Limb (tissue), 2 donors: Measurements from ENCODE around the gene SLC27A2.
A peak's percentile ranks its signal among the peaks of the same experiment; 100 is the strongest.
"Not testable (repeated sequence)": the region's sequence is repeated elsewhere in the genome, so short reads cannot be mapped to it uniquely, and the experiment has no call there.

Experiments
- DNase-seq, 2 donors: peaks; one replicate each; pipeline ENCODE4 v3.0.0-alpha.2; 2016; ENCODE audit errors: extremely low spot score in 2 of 2

SLC27A2 gene

DNA sequence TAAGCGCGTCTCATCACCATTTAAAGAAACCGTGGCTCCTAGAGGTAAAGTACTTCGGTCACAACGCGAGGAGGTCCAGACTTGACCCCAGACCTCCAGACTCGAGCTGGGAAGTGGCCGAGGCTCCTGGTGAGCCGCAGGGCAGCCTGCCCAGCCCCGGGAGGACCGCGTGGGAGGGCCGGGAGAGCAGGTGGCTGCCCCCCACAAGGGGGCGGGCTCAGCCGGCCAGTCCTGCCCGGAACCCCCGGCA lies at the start of gene SLC27A2:
SLC27A2 (plus strand) TSS at position 228 of the 250 bp plus-strand sequence. CDS start 232 bp downstream, outside the sequence.
- DNase-seq: no peak

DNA sequence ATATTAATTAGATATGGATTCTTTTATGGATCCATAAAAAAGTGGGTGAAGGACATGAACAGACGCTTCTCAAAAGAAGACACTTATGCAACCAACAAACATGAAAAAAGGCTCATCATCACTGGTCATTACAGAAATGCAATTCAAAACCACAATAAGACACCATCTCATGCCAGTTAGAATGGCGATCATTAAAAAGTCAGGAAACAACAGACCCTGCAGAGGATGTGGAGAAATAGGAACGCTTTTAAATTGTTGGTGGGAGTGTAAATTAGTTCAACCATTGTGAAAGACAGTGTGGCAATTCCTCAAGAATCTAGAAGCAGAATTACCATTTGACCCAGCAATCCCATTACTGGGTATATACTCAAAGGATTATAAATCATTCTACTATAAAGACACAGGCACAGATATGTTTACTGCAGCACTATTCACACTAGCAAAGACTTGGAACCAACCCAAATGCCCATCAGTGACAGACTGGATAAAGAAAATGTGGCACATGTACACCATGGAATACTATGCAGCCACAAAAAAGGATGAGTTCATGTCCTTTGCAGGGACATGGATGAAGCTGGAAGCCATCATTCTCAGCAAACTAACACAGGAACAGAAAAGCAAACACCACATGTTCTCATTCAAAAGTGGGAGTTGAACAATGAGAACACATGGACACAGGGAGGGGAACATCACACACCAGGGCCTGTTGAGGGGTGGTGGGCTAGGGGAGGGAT lies 49.6 kb upstream of the SLC27A2 start:
- DNase-seq: not testable (repeated sequence)

DNA sequence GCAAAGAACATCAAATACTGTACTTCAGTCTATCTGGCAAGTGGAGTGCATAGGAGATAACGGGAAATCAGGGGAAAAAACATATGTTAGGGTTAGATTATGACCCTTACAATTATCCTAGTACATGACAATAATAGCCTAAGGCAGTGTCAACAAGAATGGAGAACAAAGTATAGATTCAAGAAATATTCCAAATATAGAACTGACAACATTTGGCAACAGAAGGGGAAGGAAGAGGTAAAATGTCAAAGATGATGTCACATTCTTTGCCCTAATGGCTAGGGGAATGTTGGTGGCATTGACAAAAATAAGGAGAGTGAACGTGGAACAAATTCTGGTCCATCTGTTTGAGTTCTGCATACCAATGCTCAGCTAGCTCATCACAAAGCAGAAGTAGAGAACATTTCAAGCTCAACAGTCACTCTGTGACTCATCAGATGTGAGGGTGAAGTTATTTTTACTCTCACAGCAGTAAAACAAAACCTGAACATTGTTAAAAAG lies 47.4 kb upstream of the SLC27A2 start:
- DNase-seq: no peak

DNA sequence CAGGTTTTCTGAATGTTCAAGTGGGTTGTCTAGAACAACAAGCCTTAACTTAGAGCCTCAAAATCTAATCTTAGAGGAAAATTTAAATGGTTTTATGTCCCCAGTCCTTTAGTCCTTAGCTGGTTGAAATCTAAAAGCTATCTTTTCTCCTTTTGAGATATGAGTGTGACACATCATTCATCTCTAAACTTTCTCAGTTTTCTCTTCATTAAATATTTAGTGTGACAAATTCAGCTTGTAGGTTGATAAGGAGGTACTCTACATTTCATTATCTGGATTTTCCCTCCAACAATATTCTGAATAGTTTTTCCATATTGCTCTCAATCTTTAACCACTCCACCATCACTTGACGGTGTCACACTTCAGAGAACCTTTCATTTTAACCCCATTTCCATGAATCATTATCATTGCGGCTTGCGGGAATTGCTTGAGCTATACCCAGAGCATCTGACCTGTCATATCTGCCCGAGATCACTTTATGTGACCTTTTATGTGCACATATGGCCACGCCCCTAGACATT lies 46.9 kb upstream of the SLC27A2 start:
- no peak for DNase-seq

DNA sequence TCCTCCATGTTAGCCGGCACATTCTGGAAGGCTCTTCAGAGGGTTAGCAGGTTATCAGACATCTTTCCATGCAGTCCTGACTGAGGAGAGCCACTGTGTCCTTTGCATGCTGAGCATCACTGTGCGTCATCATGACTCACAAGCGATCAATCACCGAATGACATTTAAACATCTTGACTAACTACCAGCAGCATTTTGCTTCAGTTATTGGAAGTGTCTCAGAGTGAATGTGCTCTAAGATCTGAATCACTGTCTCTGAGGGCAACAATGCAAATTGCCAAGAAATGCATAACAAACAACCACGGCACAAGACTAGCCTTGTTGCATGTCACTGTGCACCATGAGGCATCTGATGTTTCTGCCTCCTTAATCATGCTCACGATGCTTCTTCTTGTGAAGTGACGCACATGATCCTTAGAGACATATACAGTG lies 44.6 kb upstream of the SLC27A2 start:
- DNase-seq: no peak

DNA sequence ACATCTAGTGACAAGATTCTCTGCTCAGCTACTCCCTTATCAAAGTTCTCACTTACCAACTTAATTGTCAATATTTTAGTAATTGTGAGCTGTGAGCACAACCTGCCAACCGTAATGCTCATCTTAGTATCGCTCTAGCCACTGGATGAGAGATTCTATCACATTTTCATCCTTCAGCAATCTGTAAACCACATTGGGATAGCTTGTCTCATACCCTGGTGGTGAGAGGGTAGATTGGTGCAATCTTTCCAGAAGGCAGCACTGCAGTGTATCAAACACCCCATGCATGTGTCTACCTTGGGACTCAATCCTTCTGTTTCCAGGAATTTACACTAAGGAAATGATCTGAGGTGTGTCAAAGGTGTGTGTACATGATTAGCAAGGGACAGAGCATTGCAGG lies 44.1 kb upstream of the SLC27A2 start:
- no peak for DNase-seq

DNA sequence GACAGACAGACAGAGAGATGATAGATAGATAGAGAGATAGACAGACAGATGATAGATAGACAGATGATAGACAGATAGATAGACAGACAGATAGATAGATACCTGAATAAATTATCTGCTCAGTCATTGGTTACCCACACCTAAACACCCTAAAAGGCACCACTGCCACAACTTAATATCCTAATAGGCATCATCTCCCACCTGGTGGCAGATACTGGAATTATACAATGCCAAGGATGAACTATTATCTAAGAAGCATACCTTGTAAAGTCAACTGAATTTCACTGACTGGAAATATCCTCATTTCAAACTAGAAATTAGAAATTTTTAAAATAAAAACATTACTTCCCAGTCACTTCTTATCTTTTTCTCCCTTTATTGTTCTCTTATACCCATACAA lies 43.6 kb upstream of the SLC27A2 start:
- no peak for DNase-seq

DNA sequence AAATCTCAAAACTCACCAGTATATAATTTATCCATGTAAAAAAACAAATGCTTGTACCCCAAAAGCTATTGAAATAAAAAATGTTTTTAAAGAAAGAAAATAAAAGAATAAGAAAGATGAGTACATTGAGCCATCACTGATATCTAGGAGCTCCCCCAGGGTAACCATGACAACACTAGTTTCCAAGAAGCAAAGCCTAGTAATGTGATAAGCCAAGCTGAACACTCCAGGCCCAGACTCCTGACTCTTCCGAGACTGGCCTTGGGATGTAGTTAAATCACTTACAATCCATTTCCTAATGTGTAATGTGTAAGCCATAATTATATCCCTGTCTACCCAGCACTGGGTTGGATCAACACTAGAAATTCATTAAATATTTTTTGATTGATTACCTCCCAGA lies 41.9 kb upstream of the SLC27A2 start:
- no peak for DNase-seq

DNA sequence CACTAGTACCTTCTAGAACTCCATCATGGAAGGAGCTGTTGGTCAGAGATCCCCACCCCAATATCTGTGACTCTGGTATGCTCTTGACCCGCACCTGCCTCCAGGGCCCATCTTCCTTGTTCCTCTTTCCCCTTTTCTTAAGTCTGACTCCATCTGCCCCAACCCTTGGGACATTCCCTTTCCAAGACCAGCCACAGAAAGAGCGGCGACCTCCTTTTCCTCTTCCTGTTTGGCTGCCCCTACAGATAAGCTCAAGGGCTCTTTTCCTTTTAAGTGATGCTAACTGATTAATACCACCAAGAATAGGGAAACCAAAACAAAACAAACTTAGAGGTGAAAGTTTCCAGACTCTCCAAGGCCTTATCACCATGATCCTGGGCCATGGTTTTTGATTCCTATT lies 41.0 kb upstream of the SLC27A2 start:
- no peak for DNase-seq

DNA sequence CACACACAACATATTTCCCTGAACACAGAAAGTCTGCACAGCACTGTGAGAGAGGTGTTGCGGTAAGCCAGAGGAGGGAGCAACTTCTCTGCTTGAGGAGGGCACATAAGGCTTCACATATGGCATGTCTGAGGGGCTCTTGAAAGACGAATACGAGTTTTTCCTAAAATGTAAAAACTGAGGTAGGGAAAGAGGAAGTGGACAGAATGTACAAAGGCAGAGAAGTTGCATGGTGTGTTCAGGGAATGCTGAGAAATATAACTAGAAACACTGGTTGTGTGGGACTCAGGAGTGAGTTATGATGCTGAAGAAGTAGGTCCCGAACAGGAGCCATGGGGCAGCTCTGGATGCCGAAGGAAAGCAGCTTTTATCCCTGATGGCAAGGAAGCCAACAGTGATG lies 40.1 kb upstream of the SLC27A2 start:
- DNase-seq: no peak

DNA sequence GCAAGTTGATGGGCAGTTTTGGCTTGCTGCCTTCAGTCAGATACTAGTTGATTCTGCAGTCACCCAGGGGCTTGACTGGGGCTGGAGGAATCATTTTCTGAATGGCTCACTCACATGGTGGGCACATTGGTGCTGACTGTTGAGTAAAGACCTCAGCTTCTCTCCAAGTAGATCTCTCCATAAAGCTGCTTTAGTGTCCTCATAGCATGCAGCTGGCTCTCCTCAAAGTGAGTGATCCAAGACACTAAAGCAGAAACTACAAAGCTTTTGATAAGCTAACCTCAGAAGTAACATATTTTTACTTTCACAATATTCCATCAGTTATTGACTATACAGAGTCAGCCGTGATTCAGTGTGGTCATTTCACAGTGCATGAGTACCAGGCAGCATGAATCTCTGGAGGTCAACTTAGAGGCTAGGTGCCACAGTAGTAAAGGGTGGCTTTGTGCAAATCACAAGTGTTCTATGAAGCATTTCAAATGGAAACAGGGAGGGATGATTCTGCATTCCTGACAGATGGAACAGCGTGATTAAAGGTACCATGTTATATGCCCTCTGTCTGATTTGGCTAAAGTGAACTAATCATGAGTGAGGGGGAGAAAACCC lies 38.6 kb upstream of the SLC27A2 start:
- no peak for DNase-seq

DNA sequence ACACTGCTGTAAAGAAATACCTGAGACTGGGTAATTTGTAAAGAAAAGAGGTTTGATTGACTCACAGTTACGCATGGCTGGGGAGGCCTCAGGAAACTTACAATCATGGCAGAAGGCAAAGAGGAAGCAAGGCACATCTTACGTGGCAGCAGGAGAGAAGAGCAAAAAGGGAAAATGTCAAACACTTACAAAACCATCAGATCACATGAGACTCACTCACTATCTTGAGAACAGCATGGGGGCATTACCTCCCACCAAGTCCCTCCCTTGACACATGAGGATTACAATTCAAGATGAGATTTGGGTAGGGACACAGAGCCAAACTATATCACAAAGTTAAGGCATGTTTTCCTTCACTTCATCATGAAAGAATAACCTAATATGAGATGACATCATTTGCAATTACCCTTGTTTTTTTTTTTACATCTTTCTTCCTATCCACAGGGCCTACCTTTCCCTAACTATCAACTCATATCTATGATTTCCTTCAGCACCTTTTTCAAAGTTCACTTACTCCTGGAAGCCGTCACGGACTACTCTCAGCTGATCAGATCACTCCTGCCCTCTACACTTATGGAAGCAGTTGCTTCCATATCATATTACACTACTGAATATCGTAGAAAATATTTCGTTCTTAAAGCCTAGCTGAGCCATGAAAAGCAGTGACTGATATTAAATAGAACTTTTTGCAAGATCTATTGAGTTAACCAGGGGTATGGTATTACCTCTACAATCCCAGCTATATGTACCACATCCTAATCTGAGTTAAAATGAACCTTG lies 37.5 kb upstream of the SLC27A2 start:
- no peak for DNase-seq

DNA sequence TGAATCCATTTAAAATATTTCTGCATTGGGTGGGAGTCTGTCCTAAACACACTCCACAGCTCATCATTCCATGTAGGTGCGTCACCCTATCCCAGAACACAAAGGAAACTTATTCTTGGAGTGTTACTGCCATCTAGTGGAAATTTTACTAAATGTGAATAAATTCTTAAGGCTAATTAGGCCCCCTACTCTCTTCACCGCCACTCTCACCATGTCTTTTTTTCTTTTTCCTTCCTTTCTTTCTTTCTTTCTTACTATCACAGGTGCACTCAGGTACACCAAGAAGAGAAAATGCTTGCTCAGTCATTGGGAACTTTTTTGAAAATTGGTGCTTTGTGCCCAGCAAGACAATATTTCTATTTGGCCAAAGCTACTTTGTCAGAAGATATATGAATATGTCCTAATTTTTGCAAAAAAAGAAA lies 36.5 kb upstream of the SLC27A2 start:
- peak in 1 of 2 donors; percentile 80 for DNase-seq

DNA sequence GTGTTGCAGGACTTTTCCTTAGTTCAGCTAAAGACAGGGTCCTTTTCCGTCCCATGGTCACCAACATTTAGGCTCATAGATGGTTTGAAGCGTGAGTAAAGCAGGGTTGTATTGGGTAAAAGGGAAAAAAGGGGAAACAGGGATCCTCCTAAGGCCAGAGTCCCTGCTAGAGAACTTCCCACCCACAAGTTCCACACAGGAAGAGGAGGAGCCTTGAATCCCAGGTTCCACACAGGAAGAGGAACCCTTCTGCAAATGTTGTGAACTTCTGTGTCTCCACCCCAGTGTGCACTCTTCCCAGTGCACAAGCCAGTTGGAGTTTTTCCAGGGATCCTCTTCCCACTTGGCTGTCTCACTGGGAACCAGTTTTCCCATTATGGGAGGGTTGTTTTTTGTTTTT lies 35.4 kb upstream of the SLC27A2 start:
- no peak for DNase-seq

DNA sequence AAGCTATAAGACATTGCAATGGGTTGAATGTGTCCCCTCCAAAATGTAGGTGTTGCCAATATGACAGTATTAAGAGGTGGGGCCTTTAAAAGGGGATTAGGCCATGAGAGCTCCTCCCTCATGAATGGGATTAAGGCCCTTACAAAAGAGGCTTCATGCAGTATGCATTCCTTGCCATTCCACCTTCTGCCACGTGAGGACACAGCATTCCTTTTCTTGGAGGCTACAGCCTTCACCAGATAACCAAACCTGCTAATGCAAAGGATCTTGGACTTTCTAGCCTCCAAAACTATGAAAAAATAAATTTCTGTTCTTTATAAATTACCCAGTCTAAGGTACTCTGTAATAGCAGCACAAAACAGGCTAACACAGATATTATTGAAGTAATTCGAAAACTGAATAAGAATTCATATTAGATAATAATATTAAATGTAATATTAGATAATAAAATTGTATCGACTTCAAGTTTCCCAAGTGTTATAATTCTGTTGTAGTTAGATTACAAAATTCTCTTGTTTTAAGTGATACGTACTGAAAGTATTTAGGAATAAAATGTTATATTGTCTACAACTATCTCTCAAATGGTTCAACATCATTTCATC lies 33.5 kb upstream of the SLC27A2 start:
- peak in 1 of 2 donors; percentile 38 for DNase-seq

DNA sequence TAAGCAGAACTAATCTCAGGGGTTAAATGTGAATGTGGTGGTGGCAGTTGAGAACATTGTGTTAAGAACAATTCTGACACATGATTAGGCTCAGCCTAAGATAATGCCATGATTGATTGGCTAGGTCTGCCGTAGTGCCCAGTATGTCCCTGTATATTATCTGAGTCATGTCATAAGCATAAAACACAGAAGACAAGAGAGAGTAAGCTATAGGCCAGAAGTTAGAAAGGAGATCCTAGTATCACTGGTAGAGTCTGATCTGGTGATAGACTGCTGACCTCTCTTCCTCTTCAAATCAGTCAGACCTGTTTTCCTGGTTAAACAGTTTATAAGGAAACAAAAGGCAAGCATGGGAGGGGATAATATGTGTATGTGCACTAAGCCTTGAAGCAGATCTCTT lies 32.9 kb upstream of the SLC27A2 start:
- no peak for DNase-seq

DNA sequence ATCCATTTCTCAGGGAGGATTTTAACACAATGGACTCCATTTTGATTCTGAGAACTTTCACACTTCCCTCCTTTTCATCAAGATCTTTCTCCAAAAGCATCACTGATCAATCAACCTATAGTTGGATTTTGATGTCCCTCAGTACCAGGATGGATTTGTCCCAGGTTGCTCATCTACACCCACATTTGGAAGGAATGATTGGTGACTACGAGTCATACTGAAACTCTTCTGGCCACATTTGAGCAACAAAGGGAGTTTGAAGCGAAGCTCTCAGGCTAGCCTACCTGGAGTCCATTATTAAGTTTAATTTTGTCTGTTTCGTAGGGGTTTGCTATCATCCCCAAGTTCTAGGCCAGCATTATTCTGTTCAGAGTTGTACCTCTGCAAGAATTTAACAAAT lies 31.6 kb upstream of the SLC27A2 start:
- no peak for DNase-seq

DNA sequence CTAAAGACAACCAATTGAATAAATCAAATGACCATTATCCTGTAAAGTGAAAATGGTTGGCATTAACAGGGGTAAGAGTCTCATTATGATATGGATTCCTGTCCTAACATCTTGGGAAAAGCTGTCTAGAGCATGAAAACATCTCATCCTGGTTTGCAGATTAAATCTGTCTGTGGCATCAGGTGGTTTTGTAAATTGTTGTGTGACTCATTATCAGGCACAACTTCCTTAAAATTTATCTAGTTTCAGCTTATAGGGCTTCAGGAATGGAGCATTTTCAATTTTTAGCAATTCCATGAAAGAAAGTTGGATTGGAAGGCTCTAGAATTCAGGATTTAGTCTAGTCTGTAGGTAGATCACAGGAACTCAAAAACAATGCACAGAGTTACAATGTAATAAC lies 31.1 kb upstream of the SLC27A2 start:
- no peak for DNase-seq

DNA sequence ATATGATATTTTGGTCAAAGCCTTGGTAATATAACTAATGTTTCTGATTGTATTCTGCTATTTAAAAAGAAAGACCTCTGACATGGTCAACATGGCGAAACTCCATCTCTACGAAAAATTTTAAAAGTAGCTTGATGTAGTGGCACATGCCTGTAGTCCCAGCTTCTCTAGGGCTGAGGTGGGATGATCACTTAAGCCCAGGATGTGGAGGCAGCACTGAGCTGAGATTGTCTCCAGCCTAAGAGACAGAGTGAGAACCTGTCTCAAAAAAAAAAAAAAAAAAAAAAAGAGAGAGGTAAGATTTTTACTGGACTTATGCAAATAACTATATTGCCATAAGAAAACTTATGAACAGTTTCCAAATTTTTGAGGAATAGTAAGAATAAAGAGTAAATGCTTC lies 30.5 kb upstream of the SLC27A2 start:
- no peak for DNase-seq

DNA sequence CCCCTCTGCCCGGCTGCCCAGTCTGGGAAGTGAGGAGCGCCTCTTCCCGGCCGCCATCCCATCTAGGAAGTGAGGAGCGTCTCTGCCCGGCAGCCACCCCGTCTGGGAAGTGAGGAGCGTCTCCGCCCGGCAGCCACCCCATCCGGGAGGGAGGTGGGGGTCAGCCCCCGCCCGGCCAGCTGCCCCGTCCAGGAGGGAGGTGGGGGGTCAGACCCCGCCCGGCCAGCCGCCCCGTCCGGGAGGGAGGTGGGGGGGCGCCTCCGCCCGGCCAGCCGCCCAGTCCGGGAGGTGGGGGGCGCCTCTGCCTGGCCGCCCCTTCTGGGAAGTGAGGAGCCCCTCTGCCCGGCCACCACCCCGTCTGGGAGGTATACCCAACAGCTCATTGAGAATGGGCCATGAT lies 23.8 kb upstream of the SLC27A2 start:
- DNase-seq: not testable (repeated sequence)

DNA sequence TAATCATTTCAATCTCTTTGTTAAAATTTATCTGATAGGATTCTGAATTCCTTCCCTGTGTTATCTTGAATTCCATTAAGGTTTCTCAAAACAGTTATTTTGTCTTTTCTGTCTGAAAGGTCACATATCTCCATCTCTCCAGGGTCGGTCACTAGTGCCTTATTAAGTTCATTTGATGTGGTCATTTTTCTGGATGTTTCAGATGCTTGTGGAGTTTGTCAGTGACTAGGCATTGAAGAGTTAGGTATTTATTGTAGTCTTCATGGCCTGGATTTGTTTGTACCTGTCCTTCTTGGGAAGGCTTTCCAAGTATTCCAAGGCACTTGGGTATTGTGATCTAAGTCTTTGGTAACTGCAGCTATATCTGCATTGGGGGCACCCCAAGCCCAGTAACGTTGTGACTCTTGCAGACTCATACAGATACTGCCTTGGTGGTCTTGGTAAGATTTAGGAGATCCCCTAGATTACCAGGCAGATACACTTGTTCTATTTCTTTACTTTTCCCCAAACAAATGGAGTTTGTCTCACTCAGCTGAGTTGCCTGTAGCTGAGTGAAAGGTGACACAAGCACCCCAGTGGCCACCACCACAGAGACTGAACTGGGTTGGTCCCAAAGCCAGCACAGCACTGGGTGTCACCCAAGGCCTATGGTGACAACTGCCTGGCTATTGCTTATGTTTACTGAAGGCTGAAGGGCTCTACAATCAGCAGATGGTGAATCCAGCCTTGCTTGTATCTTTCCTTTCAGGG lies 18.9 kb upstream of the SLC27A2 start:
- no peak for DNase-seq
